Left ventricle myocardium superior (tissue), 1 donor: ENCODE data around the gene ABHD14A. TPM values are rescaled to one million over a fixed set of nuclear protein-coding genes. Genes with fewer than 3 reads are reported as not detected.
"Not testable (repeated sequence)": the region's sequence is repeated elsewhere in the genome, so short reads cannot be mapped to it uniquely, and the experiment has no call there.

Source experiments
- ATAC-seq: fragments of 200-7000 bp; cut with Tn5 transposase; one replicate; pipeline ENCODE4 v1.9.1; 2020; ENCODE audit warnings: mild to moderate bottlenecking, moderate library complexity
- DNase-seq: peaks from one replicate; pipeline ENCODE4 v3.0.0-alpha.2; 2020
- intact Hi-C: fragments of 100-400 bp; cut with micrococcal nuclease; formaldehyde crosslinking; loops from one replicate; pipeline ENCODE4 v1.11.0; 2022
- long read RNA-seq: library from polyadenylated mRNA; unstranded; transcript quantifications from one replicate; pipeline ENCODE4 v2.0.0, GENCODE V29; 2021
- total RNA-seq: library from RNA; stranded (reverse); fragmentation: NEBNext Ultra II Directional; extraction: Animal tissue kit (Norgen Biotek cat#: 25700); gene quantifications from one replicate; pipeline ENCODE4 v1.2.1, GENCODE V29; 2021
- donor health status: DM: no; HTN: yes; CAD: no; lungs with severe emphysema.

The ABHD14A gene
- 27.0 TPM for total RNA-seq
- long read RNA-seq, transcript ABHD14A-201 (5 exons, 1,062 nt): major isoform, 28 of 39 reads
- long read RNA-seq, partial matches to known transcripts: 3 of 39 reads
- long read RNA-seq, other reads (novel, unspliced or antisense): 8 of 39 reads

DNA sequence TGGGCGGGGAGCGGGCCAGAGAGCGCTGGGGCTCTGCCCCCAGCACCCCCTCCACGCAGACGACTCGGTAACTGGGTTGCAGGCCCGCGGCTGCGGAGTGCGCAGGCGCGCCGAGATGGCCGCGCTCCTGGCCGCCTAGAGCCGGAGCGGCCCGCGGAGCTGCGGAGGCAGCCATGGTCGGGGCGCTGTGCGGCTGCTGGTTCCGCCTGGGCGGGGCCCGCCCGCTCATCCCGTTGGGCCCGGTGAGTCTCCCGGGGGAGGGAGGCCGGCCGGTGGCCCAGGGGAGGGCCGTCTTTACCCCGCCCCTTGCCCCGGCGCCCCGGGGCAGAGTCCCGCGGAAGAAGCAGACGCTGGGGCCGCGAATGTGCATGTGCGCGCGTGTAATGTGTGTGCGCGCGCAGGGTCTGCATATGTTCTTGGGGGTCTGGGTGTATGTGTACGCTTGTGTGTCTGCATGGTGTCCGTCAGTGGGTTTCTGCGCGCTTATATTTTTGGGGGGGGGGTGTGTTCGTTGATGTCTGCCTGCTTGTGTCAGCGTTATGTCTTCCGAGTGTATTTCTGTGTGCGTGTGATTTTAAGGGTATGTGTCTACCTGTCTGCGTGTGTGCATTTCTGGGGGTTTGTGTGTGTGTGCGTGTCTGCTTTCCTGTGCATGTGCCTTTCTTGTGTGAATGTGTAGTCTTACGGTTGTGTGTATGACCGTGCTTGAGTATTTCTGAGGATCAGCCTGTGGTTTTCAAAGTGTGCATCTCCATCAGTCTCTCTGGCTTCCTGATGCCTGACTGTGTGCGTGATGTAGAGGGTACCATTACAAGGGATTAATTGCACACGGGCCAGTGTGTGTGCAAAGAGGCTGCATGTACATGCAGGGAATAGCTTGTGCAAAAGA, at the start of gene ABHD14A:
Gene ABHD14A, plus strand, starts transcription at position 102 of the 889 bp plus-strand sequence. Its CDS starts 72 bp downstream, at position 174.
- peak; percentile 82 for ATAC-seq
- intact Hi-C loops: no loop called here
- DNase-seq: peak; percentile 90

DNA sequence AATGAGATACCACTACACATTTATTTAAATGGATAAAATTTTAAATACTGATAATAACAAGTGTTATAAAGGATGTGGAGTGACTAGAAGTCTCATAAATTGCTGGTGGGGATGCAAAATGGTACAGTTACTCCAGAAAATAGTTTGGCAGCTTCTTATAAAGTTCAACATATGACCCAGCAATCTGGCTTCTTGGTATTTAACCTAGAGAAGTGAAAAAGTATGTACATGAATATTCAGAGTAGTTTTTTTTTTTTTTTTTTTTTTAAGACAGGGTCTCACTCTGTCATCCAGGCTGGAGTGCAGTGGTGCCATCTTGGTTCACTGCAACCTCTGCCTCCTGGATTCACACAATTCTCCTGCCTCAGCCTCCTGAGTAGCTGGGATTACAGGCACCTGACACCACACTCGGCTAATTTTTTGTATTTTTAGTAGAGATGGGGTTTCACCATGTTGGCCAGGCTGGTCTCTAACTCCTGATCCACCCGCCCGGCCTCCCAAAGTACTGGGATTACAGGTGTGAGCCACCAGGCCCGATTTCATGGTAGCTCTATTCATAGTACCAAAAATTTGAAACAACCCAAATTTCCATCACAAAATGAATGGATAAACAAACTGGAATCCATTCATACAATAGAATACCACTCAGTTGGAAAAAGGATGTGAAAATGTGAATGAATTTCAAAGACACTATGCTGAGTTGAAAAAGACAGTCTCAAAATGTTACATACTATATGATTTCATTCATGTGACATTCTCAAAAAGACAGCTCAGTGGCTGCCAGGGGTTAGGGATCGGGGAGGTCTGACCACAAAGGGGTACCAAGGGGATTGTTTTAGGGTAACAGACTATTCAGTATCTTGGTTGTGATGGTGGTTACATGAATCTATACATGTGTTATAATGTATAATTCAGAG, 47.5 kb upstream of the ABHD14A start:
- intact Hi-C loops: no loop called here
- DNase-seq (no peak), ATAC-seq (no peak)

DNA sequence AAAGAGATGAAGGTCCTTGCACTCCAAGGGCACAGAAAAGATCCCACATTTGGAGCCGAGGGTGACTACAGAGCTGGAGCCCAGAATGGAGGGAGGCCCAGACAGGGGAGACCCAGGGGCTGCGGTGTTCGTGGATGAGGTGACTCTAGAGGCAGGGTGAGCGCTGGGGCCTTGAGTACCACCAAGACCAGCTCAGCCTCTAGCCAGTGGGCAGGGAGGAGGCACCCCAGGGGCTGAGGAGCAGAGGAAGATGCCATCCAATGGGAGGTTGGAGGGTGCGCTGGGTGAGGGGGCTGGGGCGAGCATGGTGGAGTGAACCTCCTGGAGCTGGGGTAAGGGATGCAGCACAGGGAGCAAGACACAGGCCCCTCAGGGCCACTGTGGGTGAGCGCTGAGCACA, 46.4 kb upstream of the ABHD14A start:
- intact Hi-C loops: no loop called here
- ATAC-seq: no peak
- DNase-seq: no peak

DNA sequence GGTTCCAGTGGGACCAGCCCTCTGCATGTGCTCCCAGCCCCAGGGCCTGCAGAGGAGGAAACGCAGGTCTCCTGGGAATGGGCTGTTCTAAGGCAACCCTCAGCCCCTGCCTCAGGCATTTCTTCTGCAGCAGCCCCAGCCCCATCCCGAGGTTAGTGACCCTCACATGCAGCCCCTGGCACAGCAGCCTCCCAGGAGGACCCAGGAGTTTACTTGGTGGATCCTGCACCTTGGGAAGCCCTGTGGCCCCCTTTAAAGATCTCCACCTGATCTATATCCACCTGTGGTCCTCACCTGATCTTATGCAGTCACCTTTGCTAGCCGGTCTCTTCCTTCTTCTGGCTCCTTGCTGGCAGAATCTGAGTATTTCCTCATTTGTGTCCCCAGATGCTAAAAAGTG, 45.9 kb upstream of the ABHD14A start:
- ATAC-seq, intact Hi-C loops, DNase-seq: not testable (repeated sequence)

DNA sequence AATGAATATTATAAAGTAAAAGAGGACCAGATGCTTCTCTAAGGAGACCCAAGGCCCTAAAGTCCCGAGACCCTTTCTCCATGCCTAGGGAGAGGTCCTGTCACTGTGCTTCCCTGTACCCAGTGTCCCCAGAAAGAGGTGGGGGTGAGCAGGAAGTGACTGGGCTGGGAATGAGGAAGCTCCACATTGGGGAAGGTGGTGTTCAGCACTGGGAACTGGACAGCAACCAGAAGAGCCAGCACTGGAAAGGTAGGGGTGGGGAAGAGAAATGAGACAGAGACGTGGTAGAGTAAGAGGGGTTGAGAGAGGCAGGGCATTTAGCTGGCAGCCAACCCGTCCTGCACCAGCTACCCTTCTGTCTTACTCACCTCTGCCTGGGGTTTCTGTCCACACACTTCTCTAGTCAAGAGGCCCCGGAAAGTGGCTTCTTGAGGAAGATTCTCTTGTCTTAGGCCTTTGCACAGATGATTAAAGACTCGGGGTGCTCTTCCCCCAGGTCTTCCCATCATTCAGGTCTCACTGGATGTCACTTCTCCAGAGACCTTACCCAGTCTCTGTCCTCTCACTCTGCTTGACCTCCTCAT, 45.4 kb upstream of the ABHD14A start:
- ATAC-seq: peak; percentile 24
- intact Hi-C loops: no loop called here
- no peak for DNase-seq

DNA sequence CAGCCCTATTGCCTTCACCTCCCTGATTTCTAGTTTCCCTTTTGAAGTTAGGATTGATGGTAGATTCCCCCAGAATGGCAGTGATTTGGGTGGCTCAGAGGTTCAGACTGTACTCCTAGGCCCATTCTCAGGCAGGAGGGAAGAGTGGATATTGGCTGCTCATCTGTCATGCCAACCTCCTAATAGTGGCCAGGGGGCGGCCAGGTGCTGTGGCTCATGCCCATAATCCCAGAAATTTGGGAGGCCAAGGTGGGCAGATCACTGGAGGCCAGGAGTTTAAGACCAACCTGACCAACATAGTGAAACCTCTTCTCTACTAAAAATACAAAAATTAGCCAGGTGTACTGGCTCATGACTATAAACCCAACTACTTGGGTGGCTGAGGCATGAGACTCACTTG, 44.4 kb upstream of the ABHD14A start:
- ATAC-seq: no peak
- DNase-seq: no peak
- intact Hi-C loops: no loop called here

DNA sequence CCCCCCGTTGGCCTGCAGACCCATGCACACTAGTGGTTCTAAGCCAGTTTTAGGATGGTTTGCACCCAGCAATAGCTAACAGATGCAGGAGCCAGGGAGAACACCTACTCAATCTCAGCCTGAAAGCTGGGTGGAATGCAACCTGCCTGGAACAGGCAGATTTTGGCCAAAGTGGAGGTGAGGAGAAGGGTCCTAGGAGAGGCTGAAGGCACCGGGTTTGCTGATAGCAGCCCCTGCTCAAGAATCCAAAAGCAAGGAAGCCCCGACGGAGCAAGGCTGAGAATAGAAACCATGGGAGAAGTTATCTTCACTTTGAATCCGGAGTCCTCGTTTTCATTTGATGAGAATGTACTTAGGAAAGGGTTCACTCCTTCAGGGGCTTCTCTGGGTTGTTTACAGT, 43.1 kb upstream of the ABHD14A start:
- intact Hi-C loops: no loop called here
- DNase-seq (no peak), ATAC-seq (no peak)

DNA sequence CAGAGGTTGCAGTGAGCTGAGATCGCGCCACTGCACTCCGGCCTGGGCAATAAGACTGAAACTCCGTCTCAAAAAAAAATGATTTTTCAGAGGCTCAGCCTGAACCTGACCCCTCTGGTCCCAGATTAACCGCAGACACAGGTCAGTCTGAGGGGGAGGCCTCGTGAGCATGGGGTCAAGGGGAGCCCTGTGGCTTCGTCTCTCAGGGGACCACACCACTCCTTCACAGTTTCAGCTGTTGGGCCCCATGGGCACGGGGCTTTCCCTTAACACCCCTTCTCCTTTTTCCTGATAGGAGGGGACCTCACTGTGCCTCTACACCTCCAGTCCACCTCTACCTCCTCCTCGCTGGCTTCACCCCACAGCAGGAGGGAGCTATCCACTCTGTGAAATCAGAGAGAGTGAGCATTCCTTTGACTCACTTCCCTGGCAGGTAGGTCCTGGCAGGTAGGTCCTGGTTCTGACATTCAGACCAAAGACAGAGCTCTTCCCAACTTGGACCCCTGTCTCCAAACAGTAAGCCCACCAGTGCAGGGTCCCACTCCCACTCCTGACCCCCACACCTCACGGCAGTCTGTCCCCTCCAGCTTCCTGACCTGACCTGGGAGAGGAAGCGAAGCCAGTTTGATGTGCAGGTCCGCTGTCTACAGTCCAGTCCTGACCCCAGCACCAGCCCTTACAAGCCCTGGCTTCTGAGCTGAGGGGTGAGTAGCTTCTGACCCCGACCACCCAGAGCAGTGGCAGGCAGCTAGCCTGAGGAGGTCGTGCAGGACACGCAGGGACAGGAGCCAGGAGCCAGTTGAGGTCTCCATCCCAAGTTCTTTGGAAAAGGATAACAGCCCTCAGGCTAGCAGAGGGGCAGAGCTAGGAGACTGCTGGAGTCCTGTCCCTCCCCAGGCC, 42.1 kb upstream of the ABHD14A start:
- ATAC-seq: no peak
- DNase-seq: no peak
- intact Hi-C loops: no loop called here

DNA sequence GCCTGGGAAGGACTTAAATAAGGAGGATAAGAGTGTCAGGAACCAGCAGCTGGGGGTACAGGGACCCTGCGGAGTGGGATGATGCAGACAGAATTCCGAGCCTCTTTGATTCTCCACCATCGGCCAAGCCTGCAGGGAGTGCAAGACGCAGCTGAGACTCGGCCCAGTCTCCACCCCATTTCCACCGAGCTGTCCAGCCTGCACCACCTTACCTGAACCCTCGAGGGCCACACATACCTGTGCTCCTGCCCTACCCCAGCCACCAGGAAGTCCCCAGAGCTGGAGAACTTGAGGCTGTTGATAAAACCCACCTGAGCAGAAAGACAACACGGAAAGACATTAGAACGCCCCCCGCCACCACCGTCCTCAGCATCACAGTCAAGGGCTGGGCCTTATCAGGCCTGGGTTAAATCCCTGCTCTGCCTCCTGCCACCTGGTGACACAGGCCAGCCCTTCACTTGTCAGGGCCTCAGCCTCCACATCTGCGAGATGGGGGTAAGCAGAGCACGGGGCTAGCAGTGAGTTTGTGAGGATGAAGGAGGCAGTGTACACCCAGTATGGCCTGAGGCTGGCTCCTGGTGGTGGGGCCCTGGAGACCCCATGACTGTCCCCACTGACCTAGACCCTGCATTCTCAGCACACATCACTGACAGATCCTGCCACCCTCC, 41.3 kb upstream of the ABHD14A start:
- ATAC-seq (no peak), DNase-seq (no peak)
- intact Hi-C loops: no loop called here

DNA sequence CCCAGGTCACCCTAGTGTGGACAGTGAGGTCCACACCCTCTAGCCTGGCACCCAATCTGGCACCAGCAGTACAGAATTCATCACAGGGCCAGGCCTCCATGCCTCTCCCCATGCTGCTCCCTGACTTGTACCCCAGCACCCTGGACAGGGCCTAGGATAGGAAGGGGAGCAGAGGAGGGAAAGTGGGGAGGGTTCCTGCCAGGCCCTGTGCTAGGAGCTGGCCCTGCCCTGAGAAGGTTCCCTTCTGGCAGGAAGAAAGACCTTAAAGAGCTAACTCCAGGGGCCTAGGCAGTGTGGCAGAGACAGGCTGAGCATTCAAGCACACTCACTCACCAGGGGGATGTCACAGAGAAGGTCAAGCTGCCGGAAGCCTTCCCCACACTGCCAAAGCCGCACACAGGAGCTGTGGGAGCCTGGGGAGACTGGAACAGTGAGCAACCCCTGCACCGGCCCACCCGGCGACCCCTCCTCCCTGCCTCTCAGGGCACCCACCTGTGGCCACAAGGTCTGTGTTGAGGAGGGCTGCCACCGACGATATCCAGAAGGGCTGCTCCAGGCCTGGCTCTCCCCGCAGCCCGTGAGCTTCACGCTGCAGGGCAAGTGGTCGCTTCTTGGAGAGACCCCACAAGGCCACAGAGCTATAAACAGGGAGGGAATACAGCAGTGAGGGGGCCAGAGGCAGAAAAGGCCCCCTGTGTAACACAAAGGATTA, 40.6 kb upstream of the ABHD14A start:
- DNase-seq: no peak
- intact Hi-C loops: no loop called here
- ATAC-seq: no peak

DNA sequence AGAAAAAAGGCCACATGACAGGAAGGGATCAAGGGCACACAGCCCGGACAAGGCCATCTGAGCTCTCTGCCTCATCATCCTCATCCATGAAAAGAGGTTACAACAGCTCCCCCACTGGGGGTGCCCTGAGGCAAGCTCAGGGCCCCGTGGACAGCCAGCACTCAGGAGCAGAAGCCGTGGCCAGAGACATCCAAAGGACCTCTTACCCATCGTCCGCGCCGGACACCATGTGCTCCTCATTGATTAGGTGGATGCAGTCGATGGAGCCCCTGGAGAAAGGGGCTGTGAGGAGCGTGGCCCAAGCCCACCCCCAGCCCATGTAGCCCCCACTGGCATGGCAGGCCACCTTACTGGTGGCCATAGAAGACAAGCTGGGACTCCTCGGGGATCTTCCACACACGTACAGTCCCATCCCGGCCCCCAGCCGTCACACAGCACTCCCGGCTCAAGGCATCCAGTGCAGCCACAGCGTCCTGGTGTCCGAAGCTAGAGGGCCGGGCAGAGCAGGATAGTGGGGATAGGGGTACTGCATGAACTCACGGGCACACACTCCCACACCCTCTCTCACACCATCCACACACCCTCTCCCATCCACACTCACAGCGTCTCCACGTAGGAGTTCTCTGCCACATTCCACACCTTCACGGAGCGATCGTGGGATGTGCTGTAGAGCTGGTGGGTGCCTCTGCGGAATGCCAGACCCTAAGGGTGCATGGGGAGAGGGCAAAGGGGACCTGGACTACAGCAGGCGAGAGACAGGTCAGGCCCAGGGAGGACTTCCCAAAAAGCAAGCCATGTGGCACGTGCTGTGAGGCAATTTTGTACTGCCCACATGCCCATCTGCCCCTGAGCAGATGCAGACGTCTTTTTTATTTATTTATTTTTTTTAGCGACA, 39.6 kb upstream of the ABHD14A start:
- DNase-seq (no peak), ATAC-seq (no peak)
- intact Hi-C loops: no loop called here

DNA sequence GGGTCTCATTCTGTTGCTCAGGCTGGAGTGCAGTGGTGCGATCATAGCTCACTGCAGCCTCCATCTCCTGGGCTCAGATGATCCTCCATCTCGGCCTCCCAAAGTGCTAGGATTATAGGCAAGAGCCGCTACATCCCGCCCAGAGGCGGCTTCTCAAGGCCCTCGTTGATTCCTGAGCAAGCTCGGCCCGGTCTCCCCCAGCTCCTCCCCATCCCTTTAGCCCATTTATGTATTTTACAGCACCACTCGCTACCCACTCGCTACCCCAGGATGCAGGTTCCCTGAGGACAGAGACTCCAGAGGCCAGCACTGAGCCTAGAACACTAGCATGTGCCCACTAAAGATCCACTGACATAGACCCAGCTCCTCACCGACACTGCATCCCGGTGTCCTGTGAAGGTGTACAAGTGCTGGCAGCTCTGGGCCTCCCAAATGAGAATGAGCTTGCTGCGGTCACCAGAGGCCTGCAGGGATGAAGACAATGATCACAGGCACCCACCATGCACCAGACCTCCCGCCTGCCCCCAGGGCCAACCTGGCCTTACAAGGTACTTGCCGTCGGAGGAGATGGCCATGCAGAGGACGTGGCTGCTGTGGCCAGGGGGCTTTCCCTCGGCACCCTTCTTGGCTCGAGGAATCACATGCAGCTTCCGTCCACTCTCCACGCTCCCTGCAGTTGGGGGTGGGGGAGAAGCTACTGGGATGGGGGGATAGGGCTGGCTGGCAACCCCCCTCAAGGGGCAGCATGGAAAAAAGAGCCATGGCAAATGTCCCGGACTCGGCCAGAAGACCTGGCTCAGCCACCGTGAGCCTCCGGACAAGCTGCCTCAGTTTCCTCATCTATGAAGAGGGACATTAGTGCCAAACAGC, 38.7 kb upstream of the ABHD14A start:
- ATAC-seq: no peak
- intact Hi-C loops: no loop called here
- no peak for DNase-seq

DNA sequence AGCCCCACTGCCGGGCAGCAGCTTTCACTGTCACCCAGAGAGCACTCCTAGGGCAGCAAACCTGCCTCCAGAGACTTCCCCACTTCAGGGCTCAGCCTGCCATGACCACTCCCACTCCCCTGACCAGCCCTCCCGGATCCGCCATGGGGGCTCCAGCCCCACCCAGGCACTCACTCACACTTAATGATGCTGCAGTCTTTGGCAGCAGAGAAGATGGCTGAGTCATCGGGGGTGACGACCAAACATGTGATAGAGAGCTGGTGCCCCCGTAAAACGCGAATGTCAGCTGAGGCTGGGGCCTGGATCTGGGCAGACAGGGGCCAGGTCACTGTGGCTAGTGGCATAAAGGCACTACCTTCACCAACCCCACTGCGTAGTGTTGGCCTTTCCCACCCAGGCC, 37.9 kb upstream of the ABHD14A start:
- no peak for DNase-seq
- intact Hi-C loops: no loop called here
- no peak for ATAC-seq

DNA sequence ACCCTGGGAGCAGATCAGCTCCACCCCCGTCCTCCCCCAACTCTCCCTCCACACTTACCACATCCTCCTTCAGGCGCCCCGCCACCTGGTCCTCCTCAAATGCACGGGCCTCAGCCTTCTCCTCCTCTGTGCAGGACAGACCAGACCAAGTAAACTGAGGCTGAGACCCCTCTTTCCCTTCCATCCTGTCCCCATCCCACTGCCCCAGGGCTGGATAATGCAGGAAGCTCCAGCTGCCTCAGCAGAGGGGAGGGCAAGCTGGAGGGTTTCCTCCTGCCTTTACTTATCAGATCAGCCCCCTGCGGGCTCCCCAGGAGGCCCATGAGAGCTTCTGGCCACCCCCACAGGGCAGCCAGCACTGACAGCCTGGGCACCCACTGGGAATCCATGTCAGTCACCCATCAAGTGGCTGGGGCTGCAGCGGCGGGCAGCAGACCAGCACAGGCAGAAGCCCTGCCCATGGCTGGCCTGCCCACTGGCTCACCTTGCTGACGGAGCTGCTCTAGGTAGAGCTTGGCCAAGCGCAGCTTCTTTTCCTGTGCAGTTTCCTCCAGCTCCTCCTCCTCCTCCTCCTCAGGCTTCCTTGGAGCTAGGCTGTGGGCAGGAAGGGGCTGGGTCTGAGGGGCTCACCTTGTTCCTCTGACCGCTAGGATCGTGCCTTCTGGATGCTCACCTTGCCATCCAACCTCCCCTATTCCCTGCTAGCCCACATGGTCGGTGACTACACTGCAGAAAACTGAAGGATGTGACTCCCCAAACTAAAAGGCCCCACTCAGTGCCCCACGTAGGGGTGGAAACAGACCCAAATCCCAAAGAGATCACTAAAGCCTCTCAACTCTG, 37.0 kb upstream of the ABHD14A start:
- no peak for DNase-seq
- ATAC-seq: no peak
- intact Hi-C loops: no loop called here
